GM04503 (cell line): ENCODE measurements around the gene DSG3.

Experiments used
- DNase-seq: peaks from one replicate; pipeline ENCODE4 v3.0.0-alpha.2; 2012; ENCODE audit warnings: low read depth

DSG3 gene

GRCh38 chr18:31516437-31516836, 68.9 kb downstream of the DSG3 start:
- DNase-seq, result no peak

- DNase-seq, result no peak
Observed at GRCh38 chr18:31526374-31526773, 78.8 kb downstream of the DSG3 start.
